Hindlimb muscle (tissue), 1 donor: ENCODE data around the gene PLEK. TPM values are rescaled to one million over a fixed set of nuclear protein-coding genes. Genes with fewer than 3 reads are reported as not detected.
"Not testable (repeated sequence)": the region's sequence is repeated elsewhere in the genome, so short reads cannot be mapped to it uniquely, and the experiment has no call there.

Experiments used
- DNase-seq: peaks from one replicate; pipeline ENCODE4 v3.0.0-alpha.2; 2013
- polyA plus RNA-seq: library from polyadenylated mRNA; unstranded; fragments of 120-200 nt; gene quantifications from one replicate; pipeline ENCODE4 v1.2.1, GENCODE V29; 2013; ENCODE audit not compliant: insufficient read length

PLEK gene
- polyA plus RNA-seq, 1 donor: 6.0 TPM

DNA sequence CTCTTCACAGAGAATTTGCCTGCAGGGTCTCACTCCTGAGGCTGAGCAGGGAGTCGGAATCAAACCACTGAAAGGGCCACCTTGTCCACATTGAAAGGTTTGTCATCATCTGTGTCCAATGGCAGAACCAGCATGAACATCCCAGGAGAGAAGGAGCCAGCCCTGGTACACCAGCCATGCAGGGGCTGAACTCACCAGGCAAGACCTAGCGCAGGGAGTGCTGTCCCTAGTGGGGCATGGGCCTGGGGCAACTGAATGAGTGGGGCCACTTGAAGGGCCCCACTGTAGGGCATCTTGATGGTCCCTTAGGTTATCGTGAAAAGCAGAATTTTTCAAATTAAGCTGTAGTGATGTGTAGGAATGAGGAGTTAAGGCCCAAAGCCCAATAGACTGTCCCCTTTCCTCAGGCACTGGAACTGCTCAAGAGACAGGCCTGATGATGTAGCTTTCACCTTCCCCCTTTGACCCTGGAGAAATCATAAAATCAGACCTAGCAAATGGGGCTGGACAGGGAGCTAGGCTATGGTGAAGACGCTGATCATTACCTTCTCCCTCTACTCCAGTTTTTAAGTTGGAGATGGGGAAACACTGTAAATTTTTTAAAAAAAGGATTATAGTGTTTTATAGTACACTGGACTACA is 8.4 kb upstream of the PLEK start:
- DNase-seq: no peak

DNA sequence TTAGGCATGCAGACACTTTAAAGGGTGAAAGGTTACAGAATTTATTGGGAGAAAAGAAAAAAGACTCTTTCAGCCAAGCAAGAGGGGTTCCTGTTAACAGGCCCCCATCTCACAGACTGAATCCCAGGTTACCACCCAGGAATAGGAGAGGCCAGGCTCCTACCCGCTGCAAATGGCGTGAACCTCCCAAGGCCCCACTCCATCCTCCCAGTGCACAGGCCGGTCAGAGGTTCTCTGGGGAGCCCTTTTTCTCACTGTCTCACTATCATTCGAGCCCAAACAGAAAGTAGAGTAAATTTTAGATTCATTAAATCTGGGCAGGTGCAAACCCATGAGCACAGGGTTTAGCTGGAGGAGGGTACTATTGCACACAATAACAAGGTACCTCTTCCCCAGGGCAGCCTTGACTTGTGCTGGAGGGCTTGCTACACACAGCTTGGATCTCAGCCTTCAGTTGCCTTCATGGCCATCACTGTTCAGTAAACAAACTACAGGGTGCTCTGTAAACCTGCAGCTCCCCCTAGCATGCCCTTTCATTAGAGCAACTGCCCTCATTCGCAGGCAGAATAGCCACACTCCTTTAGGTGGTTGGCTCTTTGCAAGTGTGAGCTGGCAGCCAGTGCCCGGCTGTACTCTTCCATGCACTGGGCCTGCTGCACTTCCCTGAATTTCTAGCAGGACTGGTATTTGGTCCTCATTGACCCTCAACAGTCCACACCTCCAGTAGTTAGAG is 7.3 kb upstream of the PLEK start:
- peak; percentile 16 for DNase-seq

DNA sequence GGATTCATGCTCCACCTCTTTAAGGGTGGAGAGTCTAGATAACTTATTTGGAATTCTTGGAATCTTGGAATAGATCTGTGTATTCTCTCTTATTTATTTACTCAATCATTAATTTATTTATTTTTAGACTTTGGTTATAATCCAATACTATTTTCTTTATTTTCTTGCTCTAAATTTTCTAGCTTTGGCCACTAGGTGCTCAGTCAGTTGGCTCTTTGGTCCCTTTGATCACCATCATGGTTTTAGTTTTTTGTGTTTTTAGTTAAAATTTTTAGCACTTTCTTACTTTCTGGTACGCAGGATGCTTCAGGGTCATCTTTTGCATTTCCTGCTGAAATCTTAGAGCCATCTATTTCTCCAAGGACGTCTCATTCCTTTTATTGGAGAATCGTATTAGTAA is 5.2 kb upstream of the PLEK start:
- DNase-seq: no peak

DNA sequence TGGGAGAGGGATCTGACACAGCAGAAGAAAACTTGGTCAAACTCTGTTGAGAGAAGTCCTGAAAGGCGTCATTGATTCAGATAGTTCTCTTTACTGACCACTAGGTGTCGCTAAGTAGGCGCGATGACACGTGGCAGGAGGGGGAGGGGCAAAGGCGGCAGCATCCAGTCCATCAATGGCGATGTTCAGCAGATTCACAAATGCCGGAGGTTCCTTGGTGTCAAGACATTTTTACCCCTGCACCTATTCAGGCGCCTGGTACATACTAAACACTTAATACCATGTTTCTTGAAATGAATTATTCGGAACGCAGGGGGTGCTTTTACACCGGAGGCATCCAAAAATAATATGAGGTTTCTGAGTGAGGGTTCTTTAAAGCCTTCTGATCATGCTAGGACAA is 3.0 kb upstream of the PLEK start:
- DNase-seq: peak; percentile 45

DNA sequence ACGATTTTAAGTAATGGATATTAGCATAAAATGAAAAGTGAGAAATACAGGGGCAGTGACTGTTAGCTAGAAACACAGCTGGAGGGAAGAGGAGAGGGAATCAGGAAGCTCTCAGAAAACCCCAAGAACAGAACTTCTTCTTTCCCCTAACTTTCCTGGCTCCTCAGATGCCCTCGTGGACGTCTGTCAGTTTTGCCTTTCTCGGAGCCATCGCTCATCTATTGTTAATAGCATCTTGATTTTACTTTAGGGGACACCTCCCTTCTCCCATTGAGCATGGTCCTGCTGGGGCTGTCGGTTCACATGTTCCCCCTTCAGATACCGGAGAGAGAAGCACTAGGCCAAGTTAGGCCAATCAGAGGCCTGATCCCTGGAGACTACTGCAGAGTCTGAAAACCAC is 2.3 kb upstream of the PLEK start:
- DNase-seq: no peak

DNA sequence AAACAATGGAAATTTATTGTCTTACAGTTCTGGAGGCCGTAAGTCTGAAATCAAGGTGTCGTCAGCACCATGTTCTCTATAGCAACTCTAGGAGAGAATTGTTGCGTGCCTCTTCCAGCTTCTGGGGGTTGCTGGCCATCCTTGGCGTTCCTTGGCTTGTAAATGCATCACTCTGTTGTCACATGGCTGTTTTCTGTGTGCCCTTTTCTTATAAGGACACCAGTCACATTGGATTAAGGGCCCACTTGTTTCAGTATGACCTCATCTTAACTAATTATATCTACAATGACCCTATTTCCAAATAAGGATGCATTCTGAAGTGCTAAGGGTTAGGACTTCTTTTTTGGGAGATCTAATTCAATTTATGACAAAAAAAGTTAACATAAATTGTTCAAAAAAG is 1.4 kb upstream of the PLEK start:
- no peak for DNase-seq

DNA sequence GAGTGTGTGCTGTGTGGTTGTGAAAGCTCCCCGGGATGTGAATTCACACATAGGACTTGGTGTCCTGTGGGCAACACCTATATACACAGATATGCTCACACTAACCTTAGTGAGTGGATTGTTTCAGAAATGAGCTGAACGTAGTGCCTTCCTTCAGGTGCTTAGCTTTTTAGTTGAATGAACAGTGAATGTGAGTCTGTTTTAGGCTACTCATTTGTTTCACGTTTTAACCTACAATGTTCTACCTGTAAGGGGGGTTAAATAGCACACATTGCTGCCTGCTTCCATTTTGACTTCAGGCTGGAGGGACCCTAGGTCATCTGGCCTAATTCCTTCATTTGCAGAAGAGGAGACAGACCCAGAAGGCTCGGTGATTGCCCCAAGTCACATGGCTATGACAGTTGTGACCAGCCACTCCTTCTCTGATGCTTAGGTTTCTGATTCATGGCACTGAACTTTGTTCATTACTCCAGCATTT is 1.0 kb downstream of the PLEK start:
- DNase-seq: no peak

DNA sequence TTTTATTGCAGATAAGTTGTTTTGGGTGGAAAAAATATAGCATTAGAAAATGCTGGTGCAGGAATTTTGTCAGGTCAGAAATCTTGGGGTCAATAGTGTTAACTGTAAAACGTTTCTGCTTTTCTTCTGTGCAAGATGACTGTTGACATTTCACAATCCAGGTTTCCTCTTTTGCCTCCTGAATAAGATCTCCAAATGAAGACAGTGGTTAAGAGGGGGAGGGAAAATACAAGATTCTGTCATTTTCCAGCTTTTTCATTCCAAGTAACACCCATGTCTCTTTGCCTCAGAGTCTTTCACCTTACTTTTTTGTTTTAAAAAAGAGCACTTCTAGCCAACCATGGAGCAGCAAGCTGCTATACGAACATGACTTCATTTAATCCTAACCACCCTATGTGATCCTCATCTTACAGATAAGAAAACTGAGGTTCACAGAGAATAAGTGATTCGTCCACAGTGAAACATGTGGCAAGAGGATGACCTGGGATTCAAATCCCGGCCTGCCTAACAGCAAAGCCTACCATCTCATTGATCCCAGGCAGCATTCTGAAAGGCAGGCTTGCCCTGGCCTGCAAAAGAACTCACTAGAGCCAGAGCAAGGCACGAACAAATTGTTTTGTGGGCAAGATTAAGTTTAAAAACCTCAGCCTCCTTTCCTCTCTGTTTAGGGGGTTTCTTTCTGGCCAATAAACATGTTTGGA is 3.0 kb downstream of the PLEK start:
- no peak for DNase-seq

DNA sequence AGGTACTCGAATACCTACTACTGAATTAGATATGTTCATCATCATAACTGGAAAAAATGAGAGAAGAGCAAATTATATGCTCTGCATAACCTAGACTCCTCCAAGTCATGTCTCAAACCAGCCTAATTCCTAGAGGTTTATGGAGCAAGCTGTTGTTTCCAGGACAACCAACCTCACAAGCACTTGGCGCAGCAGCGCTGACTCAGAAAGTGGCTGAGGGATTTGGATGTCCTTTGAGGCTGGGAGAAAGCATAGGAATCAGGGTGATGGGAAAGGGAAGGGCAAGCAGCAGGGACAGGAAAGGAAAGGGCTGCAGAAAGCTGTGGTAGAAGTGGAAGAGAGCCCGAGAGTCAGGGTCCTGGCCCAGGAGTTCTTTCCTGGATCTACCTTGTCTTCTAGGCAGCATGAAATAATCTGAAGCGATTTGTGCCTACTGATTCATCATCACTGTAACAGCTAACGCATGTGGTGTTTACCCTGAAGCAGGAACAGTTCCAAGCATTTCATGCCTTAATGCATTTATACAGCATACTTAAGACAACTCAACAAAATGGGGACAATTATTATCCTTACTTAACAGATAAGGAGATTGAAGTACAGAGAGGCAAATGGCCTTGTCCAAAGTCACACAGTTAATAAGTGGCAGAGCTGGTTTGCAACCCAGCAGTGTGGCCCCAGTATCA is 3.7 kb downstream of the PLEK start:
- DNase-seq: no peak

DNA sequence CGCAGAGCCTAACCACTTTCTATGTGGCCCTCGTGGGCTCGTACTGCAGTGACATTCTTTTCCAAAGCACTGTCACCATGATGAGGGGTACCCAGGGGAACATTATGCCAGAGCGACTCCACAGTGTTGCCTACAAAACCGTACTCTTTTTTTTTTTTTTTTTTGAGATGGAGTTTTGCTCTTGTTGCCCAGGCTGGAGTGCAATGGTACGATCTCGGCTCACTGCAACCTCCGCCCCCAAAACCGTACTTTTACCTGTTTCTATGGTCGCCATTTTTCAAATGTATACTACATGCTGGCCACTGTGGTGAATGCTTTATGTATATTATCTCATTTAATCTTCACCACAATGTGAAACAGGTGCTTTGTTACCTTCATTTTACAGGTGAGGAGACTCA is 4.3 kb downstream of the PLEK start:
- no peak for DNase-seq

DNA sequence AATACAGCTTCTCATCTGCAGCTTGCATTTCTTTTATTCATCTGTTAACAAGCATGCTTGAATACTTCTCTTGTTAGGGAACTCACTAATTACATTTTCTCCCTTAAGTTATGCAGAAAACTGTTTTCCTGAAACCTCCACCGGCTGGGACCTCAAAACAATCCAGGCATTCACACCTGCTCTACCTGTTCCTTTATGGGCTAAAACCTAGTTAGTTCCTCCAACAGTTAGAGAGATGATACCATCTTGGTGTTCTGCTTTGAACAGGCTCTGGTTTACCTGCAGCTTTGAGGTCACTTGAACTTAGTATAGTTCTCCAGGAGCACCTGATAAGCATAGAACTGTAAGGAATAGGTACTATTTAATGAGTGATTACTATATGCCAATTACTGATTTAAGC is 6.1 kb downstream of the PLEK start:
- DNase-seq: no peak

DNA sequence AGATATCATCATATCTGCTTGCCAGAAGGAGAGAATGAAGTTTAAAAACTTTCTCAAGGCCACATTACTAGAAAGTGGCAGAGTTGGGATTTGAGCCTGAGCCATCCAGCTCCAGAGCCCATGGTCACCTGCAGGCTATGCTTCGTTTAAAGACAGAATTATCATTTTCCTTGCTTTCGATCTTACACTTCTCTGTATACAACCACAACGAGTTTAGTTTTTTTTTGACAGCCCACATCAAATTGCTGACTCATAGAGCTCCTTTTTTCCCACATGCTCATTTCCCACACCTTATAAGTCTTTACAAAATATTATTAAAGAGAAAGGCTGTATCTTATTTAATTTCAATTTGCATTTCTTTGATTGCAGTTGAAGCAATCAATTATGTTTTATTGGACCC is 6.5 kb downstream of the PLEK start:
- no peak for DNase-seq

DNA sequence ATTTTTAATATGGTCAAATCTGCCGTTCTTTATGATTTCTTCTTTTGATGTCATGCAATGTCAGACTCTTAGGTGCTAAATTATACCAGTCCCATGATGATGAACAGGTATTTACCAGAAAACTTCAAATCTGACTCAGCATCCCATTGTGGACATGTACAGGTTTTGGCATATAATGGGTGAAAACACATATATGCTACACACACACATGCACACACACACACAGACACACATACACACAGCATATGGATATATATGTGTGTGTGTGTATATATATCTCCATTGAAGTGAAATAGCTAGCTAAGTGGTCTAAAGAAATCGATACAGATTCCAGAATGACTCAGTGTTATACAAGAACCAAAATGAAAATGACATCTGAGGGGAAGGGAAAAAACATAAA is 7.4 kb downstream of the PLEK start:
- DNase-seq: no peak

DNA sequence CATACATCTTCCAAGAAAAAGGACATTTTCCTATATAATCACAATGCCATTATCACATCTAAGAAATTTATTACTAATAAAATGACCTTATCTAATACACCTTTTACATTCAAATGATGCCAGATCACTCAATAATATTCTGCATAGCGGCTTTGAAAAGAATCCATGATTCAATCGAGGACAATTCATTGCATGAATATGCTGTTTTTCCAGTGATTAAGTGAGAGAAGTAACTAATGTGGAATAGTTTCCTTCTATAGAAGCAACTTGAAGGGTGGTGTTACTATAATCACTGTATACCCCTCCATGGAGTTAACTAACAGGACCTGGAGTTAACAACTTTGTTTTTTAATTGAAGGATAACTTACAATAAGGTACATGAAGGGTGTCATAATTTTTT is 9.1 kb downstream of the PLEK start:
- DNase-seq: no peak

DNA sequence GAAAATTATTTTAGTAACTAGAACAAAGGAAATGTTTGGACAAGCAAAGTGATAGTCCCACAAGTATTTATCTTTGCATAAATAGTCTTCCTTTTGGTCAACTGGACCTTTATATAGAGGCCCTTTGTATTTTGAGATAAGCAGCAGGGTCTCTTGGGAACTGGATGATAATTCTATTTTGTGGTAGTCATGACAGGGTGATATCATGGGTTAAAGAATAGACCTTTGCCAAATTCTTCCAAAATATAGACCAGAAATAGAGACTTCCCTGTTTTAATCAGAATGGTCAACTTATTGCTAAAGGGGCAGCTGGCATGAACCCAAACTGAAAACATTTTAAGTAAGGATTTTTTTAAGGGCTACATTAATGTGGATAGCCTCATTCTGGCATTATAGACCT is 10.5 kb downstream of the PLEK start:
- DNase-seq: no peak

DNA sequence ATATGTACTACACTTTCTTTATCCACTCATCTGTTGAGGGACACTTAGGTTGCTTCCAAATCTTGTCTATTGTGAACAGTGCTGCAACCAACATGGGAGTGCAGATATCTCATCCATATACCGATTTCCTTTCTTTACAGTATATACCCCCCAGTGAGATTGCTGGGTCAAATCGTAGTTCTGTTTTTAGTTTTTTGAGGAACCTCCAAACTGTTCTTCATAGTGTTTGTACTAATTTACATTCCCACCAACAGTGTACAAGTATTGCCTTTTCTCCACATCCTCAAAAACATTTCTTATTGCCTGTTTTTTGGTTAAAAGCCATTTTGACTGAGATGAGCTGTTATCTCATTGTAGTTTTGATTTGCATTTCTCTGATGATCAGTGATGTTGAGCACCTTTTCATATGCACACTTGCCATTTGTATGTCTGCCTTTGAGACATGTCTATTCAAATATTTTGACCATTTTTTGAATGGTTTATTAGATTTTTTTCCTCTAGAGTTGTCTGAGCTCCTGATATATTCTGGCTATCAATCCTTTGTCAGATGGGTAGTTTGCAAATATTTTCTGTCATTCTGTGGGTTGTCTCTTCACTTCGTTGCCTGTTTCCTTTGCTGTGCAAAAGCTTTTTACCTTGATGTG is 12.2 kb downstream of the PLEK start:
- no peak for DNase-seq

DNA sequence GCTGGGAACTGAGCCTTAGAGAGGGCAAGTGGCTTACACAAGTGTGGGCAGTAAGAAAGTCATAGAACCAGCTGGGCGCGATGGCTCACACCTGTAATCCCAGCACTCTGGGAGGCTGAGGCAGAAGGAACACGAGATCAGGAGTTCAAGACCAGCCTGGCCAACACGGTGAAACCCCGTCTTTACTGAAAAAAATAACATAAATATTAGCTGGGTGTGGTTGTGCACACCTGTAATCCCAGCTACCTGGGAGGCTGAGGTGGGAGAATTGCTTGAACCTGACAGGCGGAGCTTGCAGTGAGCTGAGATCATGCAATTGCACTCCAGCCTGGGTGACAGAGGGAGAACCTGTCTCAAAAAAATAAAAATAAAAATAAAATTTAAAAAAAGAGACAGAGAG is 13.7 kb downstream of the PLEK start:
- not testable (repeated sequence) for DNase-seq

DNA sequence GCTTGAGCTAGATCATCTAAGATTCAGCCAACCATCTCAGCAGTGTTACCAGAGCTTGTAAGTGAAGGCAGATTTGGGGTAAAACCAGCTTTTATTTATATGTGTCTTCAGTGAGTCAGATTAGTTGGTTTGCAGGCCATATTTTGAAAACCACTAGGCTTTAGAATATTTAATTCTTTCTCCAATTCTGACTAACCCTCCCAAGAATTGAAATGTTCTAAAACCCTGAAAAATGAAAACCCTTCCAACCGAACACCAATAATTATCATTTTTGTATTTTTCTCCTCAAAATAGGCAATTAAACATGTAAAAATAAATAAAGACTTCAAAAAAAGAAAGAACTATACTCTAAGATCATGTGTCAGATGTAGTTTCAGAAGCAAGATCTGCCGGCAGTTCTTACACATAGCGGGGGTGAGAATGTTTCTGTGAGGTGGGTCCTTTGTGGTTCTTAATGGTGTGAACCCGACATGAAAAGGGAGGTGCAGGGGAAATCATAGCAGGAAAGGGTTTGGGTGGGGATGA is 14.2 kb downstream of the PLEK start:
- no peak for DNase-seq

DNA sequence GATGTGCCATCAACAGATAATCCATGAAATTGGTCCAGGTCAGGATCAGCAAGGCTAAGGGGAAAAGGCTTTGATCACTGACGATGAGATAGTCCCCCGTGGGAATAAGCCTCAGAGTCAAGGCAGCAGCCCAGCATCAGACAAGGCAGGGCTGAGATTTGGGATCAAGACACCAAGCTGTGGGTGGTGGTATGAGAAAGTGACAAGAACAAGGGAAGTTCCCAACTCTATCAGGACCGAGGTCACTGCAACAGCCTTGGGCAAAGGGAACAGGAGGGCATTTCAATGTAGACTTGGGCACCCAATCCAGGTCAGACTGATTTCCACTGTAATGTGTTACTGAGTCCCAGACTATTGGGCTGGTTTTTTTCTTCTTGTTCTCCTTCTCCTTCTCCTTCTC is 18.7 kb downstream of the PLEK start:
- no peak for DNase-seq

DNA sequence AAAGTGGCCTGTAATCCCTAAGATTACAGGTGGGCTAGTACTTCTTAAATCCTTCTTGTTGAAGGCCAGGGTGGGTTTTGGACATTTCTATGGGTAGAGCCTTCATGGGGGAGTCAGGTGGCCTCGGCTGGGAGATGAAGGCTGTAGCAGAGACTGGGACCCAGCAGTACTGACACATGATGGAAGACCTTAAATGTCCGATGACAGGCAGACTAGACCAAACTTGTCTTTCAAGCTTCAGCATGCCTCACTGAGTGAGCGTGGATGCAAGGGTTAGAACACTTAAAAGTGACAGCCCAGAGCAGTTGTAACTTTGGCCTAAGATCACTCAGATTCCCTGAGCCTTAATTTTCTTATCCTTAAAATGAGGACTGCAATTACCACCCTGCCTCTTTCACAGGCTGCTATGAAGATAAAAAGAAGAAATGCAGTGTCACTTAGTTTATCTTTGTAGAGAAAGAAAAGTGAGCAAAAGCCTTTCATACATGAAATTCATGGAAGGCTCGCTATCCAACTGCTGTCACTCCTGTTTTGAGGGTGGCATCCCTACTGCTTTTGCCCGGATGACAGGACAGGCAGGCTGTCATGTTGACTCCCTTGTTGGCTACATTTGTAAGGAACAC is 19.5 kb downstream of the PLEK start:
- no peak for DNase-seq

DNA sequence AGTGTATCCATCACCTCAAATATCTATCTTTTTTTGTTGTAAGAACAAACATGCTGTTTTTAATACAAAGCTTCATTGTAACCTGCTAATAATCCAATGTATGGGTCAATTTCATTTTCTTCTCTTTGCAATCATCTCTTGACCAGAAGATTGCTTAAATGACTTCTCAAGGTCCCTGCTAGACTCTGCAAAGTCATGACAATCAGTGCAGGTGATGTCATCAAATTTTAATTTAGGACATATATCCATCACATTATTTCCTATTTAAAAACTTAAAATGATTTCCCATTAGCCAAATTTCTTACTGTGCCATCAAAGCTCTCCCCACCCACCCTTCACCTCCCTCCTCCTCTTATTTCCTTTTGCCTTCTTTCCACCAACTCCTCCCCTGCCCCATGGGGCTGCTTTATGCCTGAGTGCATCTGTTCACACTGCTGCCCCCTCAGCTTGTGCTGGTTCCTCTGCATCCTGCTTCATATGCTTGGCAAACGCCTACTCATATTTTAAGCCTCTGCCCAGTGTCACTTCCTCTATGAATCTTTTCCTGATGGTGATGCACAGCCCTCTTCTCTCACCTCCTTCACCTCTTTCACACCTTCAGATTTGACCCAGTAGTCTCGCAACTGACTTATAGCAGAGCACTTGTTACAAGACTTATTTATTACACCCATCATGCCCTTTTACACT is 20.3 kb downstream of the PLEK start:
- DNase-seq: no peak
